ENCODE data around the gene CYP2R1. TPM values are rescaled to one million over a fixed set of nuclear protein-coding genes. Genes with fewer than 3 reads are reported as not detected.

CYP2R1 gene
- total and polyA plus RNA-seq, 2 experiments from 2014 or later = 11.8 to 16.4 TPM

DNA sequence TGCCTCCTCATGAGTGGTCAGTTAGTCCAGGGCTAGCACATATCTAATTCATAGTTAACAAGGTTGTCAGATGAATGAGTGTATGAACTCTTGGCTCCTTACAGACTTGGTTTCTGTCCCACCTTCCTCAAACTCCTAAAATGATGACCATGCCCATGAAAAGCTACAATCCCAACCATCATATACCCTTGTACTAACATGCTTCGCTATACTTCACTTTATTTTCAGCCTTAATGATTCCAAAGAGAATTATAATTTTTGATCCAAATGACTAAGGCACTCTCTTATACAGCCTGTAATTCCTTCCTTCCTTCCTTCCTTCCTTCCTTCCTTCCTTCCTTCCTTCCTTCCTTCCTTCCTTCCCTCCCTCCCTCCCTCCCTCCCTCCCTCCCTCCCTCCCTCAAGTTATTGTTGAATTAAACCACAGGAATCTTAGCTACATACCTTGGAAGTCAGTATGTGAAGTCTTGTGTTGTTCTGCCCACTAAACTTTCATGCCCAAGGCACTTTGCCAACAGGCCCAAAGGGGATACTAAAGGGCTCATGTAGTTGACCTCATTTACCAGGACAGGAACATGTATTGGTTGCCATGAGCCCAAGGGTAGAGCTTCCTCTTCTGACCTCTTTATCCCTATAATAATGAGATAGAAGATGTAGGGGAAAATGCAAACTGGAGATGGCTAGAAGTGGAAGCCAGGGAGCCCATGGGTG lies 42.8 kb upstream of the CYP2R1 start:
- H3K4me1 Mint-ChIP-seq = no peaks in the 10 kb centered on the region
- no peak overlapping the region for H3K4me3 ChIP-seq
- peaks cover 4% of the 10 kb centered on the region for H3K27me3 Mint-ChIP-seq (ENCODE audit: insufficient read depth, low read depth, poor library complexity)
- DNase-seq (ENCODE audit: low spot score) (no peak), ATAC-seq (no peak)
- TF ChIP-seq ZNF331 (CRISPR knock-in tag; IDR thresholded peaks at IDR 0.05; ENCODE audit: low read depth) (no peak), JUNB (IDR thresholded peaks at IDR 0.05; ENCODE audit: unreplicated experiment) (no peak), NANOG (IDR thresholded peaks at IDR 0.05; ENCODE audit: borderline replicate concordance) (no peak), EZH2 (IDR thresholded peaks at IDR 0.05; ENCODE audit: low read depth, unreplicated experiment) (no peak), CREB1 (CRISPR knock-in tag; IDR thresholded peaks at IDR 0.05; ENCODE audit: low read depth) (no peak), STAT1 (IDR thresholded peaks at IDR 0.05; ENCODE audit: unreplicated experiment) (no peak), ZNF114 (CRISPR knock-in tag; IDR thresholded peaks at IDR 0.05) (no peak), POLR2AphosphoS5 (IDR thresholded peaks at IDR 0.05; ENCODE audit: low read depth) (no peak), EZH2phosphoT487 (IDR thresholded peaks at IDR 0.05; ENCODE audit: unreplicated experiment) (no peak)
- TF ChIP-seq, protein P1, sequence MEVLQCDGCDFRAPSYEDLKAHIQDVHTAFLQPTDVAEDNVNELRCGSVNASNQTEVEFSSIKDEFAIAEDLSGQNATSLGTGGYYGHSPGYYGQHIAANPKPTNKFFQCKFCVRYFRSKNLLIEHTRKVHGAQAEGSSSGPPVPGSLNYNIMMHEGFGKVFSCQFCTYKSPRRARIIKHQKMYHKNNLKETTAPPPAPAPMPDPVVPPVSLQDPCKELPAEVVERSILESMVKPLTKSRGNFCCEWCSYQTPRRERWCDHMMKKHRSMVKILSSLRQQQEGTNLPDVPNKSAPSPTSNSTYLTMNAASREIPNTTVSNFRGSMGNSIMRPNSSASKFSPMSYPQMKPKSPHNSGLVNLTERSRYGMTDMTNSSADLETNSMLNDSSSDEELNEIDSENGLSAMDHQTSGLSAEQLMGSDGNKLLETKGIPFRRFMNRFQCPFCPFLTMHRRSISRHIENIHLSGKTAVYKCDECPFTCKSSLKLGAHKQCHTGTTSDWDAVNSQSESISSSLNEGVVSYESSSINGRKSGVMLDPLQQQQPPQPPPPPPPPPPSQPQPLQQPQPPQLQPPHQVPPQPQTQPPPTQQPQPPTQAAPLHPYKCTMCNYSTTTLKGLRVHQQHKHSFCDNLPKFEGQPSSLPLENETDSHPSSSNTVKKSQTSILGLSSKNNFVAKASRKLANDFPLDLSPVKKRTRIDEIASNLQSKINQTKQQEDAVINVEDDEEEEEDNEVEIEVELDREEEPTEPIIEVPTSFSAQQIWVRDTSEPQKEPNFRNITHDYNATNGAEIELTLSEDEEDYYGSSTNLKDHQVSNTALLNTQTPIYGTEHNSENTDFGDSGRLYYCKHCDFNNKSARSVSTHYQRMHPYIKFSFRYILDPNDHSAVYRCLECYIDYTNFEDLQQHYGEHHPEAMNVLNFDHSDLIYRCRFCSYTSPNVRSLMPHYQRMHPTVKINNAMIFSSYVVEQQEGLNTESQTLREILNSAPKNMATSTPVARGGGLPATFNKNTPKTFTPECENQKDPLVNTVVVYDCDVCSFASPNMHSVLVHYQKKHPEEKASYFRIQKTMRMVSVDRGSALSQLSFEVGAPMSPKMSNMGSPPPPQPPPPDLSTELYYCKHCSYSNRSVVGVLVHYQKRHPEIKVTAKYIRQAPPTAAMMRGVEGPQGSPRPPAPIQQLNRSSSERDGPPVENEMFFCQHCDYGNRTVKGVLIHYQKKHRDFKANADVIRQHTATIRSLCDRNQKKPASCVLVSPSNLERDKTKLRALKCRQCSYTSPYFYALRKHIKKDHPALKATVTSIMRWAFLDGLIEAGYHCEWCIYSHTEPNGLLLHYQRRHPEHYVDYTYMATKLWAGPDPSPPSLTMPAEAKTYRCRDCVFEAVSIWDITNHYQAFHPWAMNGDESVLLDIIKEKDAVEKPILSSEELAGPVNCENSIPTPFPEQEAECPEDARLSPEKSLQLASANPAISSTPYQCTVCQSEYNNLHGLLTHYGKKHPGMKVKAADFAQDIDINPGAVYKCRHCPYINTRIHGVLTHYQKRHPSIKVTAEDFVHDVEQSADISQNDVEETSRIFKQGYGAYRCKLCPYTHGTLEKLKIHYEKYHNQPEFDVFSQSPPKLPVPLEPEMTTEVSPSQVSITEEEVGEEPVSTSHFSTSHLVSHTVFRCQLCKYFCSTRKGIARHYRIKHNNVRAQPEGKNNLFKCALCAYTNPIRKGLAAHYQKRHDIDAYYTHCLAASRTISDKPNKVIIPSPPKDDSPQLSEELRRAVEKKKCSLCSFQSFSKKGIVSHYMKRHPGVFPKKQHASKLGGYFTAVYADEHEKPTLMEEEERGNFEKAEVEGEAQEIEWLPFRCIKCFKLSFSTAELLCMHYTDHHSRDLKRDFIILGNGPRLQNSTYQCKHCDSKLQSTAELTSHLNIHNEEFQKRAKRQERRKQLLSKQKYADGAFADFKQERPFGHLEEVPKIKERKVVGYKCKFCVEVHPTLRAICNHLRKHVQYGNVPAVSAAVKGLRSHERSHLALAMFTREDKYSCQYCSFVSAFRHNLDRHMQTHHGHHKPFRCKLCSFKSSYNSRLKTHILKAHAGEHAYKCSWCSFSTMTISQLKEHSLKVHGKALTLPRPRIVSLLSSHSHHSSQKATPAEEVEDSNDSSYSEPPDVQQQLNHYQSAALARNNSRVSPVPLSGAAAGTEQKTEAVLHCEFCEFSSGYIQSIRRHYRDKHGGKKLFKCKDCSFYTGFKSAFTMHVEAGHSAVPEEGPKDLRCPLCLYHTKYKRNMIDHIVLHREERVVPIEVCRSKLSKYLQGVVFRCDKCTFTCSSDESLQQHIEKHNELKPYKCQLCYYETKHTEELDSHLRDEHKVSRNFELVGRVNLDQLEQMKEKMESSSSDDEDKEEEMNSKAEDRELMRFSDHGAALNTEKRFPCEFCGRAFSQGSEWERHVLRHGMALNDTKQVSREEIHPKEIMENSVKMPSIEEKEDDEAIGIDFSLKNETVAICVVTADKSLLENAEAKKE (CRISPR knock-in tag; IDR thresholded peaks at IDR 0.05) = no peak
- TF ChIP-seq, protein P2, sequence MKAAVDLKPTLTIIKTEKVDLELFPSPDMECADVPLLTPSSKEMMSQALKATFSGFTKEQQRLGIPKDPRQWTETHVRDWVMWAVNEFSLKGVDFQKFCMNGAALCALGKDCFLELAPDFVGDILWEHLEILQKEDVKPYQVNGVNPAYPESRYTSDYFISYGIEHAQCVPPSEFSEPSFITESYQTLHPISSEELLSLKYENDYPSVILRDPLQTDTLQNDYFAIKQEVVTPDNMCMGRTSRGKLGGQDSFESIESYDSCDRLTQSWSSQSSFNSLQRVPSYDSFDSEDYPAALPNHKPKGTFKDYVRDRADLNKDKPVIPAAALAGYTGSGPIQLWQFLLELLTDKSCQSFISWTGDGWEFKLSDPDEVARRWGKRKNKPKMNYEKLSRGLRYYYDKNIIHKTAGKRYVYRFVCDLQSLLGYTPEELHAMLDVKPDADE (IDR thresholded peaks at IDR 0.05) = no peak
- TF ChIP-seq, protein P3, sequence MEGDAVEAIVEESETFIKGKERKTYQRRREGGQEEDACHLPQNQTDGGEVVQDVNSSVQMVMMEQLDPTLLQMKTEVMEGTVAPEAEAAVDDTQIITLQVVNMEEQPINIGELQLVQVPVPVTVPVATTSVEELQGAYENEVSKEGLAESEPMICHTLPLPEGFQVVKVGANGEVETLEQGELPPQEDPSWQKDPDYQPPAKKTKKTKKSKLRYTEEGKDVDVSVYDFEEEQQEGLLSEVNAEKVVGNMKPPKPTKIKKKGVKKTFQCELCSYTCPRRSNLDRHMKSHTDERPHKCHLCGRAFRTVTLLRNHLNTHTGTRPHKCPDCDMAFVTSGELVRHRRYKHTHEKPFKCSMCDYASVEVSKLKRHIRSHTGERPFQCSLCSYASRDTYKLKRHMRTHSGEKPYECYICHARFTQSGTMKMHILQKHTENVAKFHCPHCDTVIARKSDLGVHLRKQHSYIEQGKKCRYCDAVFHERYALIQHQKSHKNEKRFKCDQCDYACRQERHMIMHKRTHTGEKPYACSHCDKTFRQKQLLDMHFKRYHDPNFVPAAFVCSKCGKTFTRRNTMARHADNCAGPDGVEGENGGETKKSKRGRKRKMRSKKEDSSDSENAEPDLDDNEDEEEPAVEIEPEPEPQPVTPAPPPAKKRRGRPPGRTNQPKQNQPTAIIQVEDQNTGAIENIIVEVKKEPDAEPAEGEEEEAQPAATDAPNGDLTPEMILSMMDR (conservative IDR thresholded peaks at IDR 0.05; ENCODE audit: low read depth in 2 of 2) = no peak
- TF ChIP-seq, protein P4, sequence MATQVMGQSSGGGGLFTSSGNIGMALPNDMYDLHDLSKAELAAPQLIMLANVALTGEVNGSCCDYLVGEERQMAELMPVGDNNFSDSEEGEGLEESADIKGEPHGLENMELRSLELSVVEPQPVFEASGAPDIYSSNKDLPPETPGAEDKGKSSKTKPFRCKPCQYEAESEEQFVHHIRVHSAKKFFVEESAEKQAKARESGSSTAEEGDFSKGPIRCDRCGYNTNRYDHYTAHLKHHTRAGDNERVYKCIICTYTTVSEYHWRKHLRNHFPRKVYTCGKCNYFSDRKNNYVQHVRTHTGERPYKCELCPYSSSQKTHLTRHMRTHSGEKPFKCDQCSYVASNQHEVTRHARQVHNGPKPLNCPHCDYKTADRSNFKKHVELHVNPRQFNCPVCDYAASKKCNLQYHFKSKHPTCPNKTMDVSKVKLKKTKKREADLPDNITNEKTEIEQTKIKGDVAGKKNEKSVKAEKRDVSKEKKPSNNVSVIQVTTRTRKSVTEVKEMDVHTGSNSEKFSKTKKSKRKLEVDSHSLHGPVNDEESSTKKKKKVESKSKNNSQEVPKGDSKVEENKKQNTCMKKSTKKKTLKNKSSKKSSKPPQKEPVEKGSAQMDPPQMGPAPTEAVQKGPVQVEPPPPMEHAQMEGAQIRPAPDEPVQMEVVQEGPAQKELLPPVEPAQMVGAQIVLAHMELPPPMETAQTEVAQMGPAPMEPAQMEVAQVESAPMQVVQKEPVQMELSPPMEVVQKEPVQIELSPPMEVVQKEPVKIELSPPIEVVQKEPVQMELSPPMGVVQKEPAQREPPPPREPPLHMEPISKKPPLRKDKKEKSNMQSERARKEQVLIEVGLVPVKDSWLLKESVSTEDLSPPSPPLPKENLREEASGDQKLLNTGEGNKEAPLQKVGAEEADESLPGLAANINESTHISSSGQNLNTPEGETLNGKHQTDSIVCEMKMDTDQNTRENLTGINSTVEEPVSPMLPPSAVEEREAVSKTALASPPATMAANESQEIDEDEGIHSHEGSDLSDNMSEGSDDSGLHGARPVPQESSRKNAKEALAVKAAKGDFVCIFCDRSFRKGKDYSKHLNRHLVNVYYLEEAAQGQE (IDR thresholded peaks at IDR 0.05; ENCODE audit: unreplicated experiment) = no peak
- no peak overlapping the region for H3K4me3 Mint-ChIP-seq
- no peaks in the 10 kb centered on the region for H3K27me3 ChIP-seq (ENCODE audit: insufficient read depth)
- no peak overlapping the region for H3K4me2 ChIP-seq
- no peaks in the 10 kb centered on the region for H3K36me3 ChIP-seq (ENCODE audit: insufficient read depth)
- H3K27ac ChIP-seq (ENCODE audit: low read depth) = no peak overlapping the region
- no peak overlapping the region for H3K27ac Mint-ChIP-seq
- no peaks in the 10 kb centered on the region for H3F3A ChIP-seq (replicated peaks; ENCODE audit: low read depth)
- peaks cover 42% of the 10 kb centered on the region for H3K9me3 Mint-ChIP-seq
- H2AFZ ChIP-seq = no peak overlapping the region
- H3K9me2 ChIP-seq (ENCODE audit: insufficient read depth) = no peaks in the 10 kb centered on the region
- peaks cover 32% of the 10 kb centered on the region for H3K36me3 Mint-ChIP-seq (ENCODE audit: low read depth)
- no peaks in the 10 kb centered on the region for H3K79me2 ChIP-seq (replicated peaks; ENCODE audit: insufficient read depth)
- no peaks in the 10 kb centered on the region for H3K4me1 ChIP-seq (ENCODE audit: insufficient read depth)
- no peaks in the 10 kb centered on the region for H4K20me1 ChIP-seq (replicated peaks; ENCODE audit: insufficient read depth)
